Measurements from ENCODE around the gene CSNK1G2.

DNA sequence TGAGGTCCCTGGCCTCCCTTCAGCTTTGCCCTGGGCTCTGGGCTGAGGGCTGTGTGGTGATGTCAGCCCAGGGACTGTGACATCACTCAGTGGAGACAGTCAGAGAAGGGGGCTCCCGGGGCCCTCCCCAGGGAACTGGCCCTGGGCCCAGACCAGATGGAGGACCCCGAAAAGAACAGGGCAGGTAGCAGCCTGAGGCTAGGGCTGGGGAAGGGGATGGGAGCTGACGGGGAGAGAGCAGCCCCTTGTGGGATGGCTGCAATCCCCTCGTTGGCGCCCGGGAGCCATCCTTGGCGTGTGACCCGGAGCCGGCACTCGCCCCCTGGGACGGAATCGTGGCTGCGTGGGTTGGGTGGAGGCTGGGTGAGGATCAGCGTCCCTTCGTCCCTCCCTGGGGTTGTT, 13.6 kb downstream of the CSNK1G2 start:
- TF ChIP-seq EZH2 (IDR thresholded peaks at IDR 0.05; ENCODE audit: borderline replicate concordance) (no peak), EZH2phosphoT487 (IDR thresholded peaks at IDR 0.05; ENCODE audit: low read depth, severe bottlenecking, unreplicated experiment) (no peak)
- TF ChIP-seq, protein P1, sequence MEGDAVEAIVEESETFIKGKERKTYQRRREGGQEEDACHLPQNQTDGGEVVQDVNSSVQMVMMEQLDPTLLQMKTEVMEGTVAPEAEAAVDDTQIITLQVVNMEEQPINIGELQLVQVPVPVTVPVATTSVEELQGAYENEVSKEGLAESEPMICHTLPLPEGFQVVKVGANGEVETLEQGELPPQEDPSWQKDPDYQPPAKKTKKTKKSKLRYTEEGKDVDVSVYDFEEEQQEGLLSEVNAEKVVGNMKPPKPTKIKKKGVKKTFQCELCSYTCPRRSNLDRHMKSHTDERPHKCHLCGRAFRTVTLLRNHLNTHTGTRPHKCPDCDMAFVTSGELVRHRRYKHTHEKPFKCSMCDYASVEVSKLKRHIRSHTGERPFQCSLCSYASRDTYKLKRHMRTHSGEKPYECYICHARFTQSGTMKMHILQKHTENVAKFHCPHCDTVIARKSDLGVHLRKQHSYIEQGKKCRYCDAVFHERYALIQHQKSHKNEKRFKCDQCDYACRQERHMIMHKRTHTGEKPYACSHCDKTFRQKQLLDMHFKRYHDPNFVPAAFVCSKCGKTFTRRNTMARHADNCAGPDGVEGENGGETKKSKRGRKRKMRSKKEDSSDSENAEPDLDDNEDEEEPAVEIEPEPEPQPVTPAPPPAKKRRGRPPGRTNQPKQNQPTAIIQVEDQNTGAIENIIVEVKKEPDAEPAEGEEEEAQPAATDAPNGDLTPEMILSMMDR (IDR thresholded peaks at IDR 0.05; ENCODE audit: poor library complexity) = no peak

All from hepatocyte (in vitro differentiated cells).